ENCODE data around the gene MAP2K3.

MAP2K3 gene

GRCh38 chr17:21283482-21284318, 811 bp upstream of the MAP2K3 start:
- no peaks in the 10 kb centered on the region for H3K9me3 ChIP-seq (ENCODE audit: control insufficient read depth in 2 of 2, low read length in 2 of 2)
- peak overlapping the region in 1 of 2 donors; percentile 66 for H3K9ac ChIP-seq (ENCODE audit: low read depth in 1 of 2, low read length in 2 of 2)
- H3K4me1 ChIP-seq (ENCODE audit: control insufficient read depth in 2 of 2, insufficient read depth in 2 of 2, low read length in 2 of 2) = peaks cover 37 to 38% of the 10 kb centered on the region in 2 donors
- no peaks in the 10 kb centered on the region for H3K27me3 ChIP-seq (ENCODE audit: control insufficient read depth in 2 of 2, insufficient read depth in 2 of 2, low read length in 2 of 2)
- no peaks in the 10 kb centered on the region for H3K36me3 ChIP-seq (ENCODE audit: control insufficient read depth in 2 of 2, insufficient read depth in 2 of 2, low read length in 2 of 2)
- peak overlapping the region; percentile 17 to 52 for H3K27ac ChIP-seq (ENCODE audit: low read depth in 2 of 2, low read length in 2 of 2)
- peak overlapping the region; percentile 78 to 87 for H3K4me3 ChIP-seq (ENCODE audit: low read length in 2 of 2)

- H3K27ac ChIP-seq (ENCODE audit: low read depth in 2 of 2, low read length in 2 of 2) = peak overlapping the region; percentile 99 to 100
- peaks cover 37 to 45% of the 10 kb centered on the region in 2 donors for H3K4me1 ChIP-seq (ENCODE audit: control insufficient read depth in 2 of 2, insufficient read depth in 2 of 2, low read length in 2 of 2)
- H3K4me3 ChIP-seq (ENCODE audit: low read length in 2 of 2) = peak overlapping the region; percentile 87 to 95
- H3K9me3 ChIP-seq (ENCODE audit: control insufficient read depth in 2 of 2, low read length in 2 of 2) = no peaks in the 10 kb centered on the region
- H3K27me3 ChIP-seq (ENCODE audit: control insufficient read depth in 2 of 2, insufficient read depth in 2 of 2, low read length in 2 of 2) = no peaks in the 10 kb centered on the region
- peak overlapping the region; percentile 90 to 95 for H3K9ac ChIP-seq (ENCODE audit: low read depth in 1 of 2, low read length in 2 of 2)
- H3K36me3 ChIP-seq (ENCODE audit: control insufficient read depth in 2 of 2, insufficient read depth in 2 of 2, low read length in 2 of 2) = no peaks in the 10 kb centered on the region
Observed at GRCh38 chr17:21285164-21286065, 904 bp downstream of the MAP2K3 start.

DNA sequence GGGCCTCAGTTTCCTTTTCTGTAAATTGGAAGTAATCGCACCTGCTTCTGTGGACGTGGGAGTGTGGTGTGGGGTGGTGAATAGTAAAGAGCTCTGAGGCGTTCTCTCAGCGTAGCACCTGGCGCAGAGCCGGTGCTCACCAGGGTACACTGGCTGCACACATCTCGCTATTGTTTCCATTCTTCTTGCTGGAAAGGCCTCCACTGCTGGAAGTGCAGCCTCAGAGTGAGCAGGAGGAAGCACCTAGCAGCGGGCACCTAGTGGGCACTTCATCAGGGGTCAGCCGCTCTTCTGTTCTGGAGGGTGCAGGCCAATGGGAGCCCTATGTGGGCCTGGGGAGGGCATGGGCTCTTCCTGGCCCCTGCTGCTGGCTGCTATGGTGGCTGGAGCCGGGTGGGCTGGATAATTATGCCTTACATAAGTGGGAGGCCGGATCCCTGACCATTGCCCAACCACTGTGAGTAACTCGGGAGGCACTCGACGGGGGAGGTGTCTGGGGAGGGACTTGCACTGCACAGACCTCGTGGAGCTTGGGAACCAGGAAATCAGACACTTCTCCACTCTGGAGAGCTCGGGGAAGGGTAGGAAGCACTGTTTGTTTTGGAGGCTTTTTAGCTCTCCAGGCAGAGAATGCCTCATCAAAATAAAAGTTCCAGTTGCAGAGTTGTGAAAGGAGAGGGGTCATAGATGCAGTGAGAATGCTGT, 1.7 kb downstream of the MAP2K3 start:
- Histone ChIP-seq H3K4me1 (ENCODE audit: control insufficient read depth in 2 of 2, insufficient read depth in 2 of 2, low read length in 2 of 2) (peaks cover 37 to 45% of the 10 kb centered on the region in 2 donors), H3K27ac (ENCODE audit: low read depth in 2 of 2, low read length in 2 of 2) (peak overlapping the region; percentile 99 to 100), H3K36me3 (ENCODE audit: control insufficient read depth in 2 of 2, insufficient read depth in 2 of 2, low read length in 2 of 2) (no peaks in the 10 kb centered on the region), H3K4me3 (ENCODE audit: low read length in 2 of 2) (peak overlapping the region; percentile 87 to 95), H3K27me3 (ENCODE audit: control insufficient read depth in 2 of 2, insufficient read depth in 2 of 2, low read length in 2 of 2) (no peaks in the 10 kb centered on the region), H3K9me3 (ENCODE audit: control insufficient read depth in 2 of 2, low read length in 2 of 2) (no peaks in the 10 kb centered on the region), H3K9ac (ENCODE audit: low read depth in 1 of 2, low read length in 2 of 2) (peak overlapping the region; percentile 90 to 95)

DNA sequence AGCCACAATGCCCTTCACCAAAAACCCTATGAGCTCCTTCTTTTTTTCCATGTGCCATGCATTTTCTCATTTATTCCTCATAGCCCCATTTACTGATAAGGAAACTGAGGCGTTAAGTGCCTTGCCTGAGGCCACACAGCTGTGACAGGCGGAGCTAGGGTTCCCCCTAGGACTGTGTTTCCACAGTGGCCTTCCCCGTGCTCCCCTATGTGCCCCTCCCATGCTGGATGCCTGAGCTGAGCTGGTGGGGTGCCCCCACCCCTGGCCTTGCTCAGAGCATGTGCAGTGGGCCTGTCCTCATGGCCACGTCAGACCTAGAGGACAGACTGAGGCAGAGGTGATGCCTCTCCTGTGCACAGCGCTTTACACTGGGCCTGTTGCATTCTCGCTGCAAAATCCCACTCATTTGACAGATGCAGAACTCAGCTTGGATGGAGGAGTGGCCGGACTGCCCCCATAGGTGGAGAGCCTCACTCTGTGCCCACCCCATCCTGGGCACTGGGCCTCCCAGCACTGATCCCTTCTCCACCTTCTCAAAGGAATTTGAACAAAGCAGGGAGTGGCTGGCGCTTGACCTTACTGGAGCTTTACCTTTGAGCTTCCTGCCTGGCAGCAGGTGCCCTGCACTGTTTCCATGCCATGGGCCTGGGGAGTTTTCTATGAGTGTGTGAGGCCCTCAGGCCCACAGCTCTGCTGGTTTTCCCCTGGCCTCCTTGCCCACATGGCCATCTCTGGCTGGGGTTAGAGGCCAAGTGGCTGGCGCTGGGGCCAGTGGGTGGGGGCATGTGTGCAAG, 2.6 kb downstream of the MAP2K3 start:
- Histone ChIP-seq H3K9me3 (ENCODE audit: control insufficient read depth in 2 of 2, low read length in 2 of 2) (no peaks in the 10 kb centered on the region), H3K4me1 (ENCODE audit: control insufficient read depth in 2 of 2, insufficient read depth in 2 of 2, low read length in 2 of 2) (peaks cover 37 to 45% of the 10 kb centered on the region in 2 donors), H3K9ac (ENCODE audit: low read depth in 1 of 2, low read length in 2 of 2) (peak overlapping the region; percentile 90 to 95), H3K27ac (ENCODE audit: low read depth in 2 of 2, low read length in 2 of 2) (peak overlapping the region; percentile 99 to 100), H3K27me3 (ENCODE audit: control insufficient read depth in 2 of 2, insufficient read depth in 2 of 2, low read length in 2 of 2) (no peaks in the 10 kb centered on the region), H3K36me3 (ENCODE audit: control insufficient read depth in 2 of 2, insufficient read depth in 2 of 2, low read length in 2 of 2) (no peaks in the 10 kb centered on the region), H3K4me3 (ENCODE audit: low read length in 2 of 2) (peak overlapping the region; percentile 87 to 95)

- H3K27ac ChIP-seq (ENCODE audit: low read depth in 2 of 2, low read length in 2 of 2) = peak overlapping the region; percentile 99 to 100
- peak overlapping the region; percentile 87 to 95 for H3K4me3 ChIP-seq (ENCODE audit: low read length in 2 of 2)
- H3K27me3 ChIP-seq (ENCODE audit: control insufficient read depth in 2 of 2, insufficient read depth in 2 of 2, low read length in 2 of 2) = no peaks in the 10 kb centered on the region
- peaks cover 0 to 3% of the 10 kb centered on the region in 2 donors for H3K36me3 ChIP-seq (ENCODE audit: control insufficient read depth in 2 of 2, insufficient read depth in 2 of 2, low read length in 2 of 2)
- H3K4me1 ChIP-seq (ENCODE audit: control insufficient read depth in 2 of 2, insufficient read depth in 2 of 2, low read length in 2 of 2) = peaks cover 37 to 45% of the 10 kb centered on the region in 2 donors
- no peaks in the 10 kb centered on the region for H3K9me3 ChIP-seq (ENCODE audit: control insufficient read depth in 2 of 2, low read length in 2 of 2)
- peak overlapping the region; percentile 90 to 95 for H3K9ac ChIP-seq (ENCODE audit: low read depth in 1 of 2, low read length in 2 of 2)
Observed at GRCh38 chr17:21287703-21288449, 3.4 kb downstream of the MAP2K3 start.

DNA sequence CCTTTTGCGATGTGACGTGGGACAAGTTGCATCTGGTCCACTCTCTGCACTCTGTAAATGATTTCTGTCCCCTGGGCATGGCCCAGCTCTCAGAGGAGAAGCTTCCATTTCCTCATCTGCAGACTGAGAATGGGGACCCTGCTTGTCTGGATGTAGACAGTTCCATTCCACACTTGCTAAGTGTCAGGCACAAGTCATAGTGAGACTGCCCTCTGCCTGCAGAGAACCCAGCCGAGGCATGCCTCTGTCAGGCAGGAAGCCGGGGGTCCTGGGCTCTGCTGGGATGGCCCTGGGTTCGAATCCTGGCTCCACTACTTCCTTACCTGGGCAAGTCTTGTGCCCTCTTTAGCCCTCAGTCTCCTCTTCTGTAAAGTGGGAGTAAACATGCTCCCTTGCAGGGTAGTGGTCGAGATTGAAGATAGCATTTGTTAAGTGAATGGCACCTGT, 4.1 kb downstream of the MAP2K3 start:
- Histone ChIP-seq H3K27ac (ENCODE audit: low read depth in 2 of 2, low read length in 2 of 2) (peak overlapping the region; percentile 99 to 100), H3K27me3 (ENCODE audit: control insufficient read depth in 2 of 2, insufficient read depth in 2 of 2, low read length in 2 of 2) (no peaks in the 10 kb centered on the region), H3K9ac (ENCODE audit: low read depth in 1 of 2, low read length in 2 of 2) (peak overlapping the region; percentile 90 to 95), H3K4me3 (ENCODE audit: low read length in 2 of 2) (peak overlapping the region; percentile 70 to 87), H3K36me3 (ENCODE audit: control insufficient read depth in 2 of 2, insufficient read depth in 2 of 2, low read length in 2 of 2) (peaks cover 0 to 6% of the 10 kb centered on the region in 2 donors), H3K9me3 (ENCODE audit: control insufficient read depth in 2 of 2, low read length in 2 of 2) (no peaks in the 10 kb centered on the region), H3K4me1 (ENCODE audit: control insufficient read depth in 2 of 2, insufficient read depth in 2 of 2, low read length in 2 of 2) (peaks cover 34 to 42% of the 10 kb centered on the region in 2 donors)

- no peaks in the 10 kb centered on the region for H3K9me3 ChIP-seq (ENCODE audit: control insufficient read depth in 2 of 2, low read length in 2 of 2)
- peak overlapping the region in 1 of 2 donors; percentile 5 for H3K27ac ChIP-seq (ENCODE audit: low read depth in 2 of 2, low read length in 2 of 2)
- H3K4me3 ChIP-seq (ENCODE audit: low read length in 2 of 2) = no peak overlapping the region
- peak overlapping the region; percentile 32 to 90 for H3K9ac ChIP-seq (ENCODE audit: low read depth in 1 of 2, low read length in 2 of 2)
- no peaks in the 10 kb centered on the region for H3K27me3 ChIP-seq (ENCODE audit: control insufficient read depth in 2 of 2, insufficient read depth in 2 of 2, low read length in 2 of 2)
- peaks cover 0 to 6% of the 10 kb centered on the region in 2 donors for H3K36me3 ChIP-seq (ENCODE audit: control insufficient read depth in 2 of 2, insufficient read depth in 2 of 2, low read length in 2 of 2)
- H3K4me1 ChIP-seq (ENCODE audit: control insufficient read depth in 2 of 2, insufficient read depth in 2 of 2, low read length in 2 of 2) = peaks cover 29 to 40% of the 10 kb centered on the region in 2 donors
Observed at GRCh38 chr17:21289175-21289901, 4.8 kb downstream of the MAP2K3 start.

- no peak overlapping the region for H3K9ac ChIP-seq (ENCODE audit: low read depth in 1 of 2, low read length in 2 of 2)
- peaks cover 0 to 2% of the 10 kb centered on the region in 2 donors for H3K9me3 ChIP-seq (ENCODE audit: control insufficient read depth in 2 of 2, low read length in 2 of 2)
- peaks cover 0 to 6% of the 10 kb centered on the region in 2 donors for H3K36me3 ChIP-seq (ENCODE audit: control insufficient read depth in 2 of 2, insufficient read depth in 2 of 2, low read length in 2 of 2)
- H3K27ac ChIP-seq (ENCODE audit: low read depth in 2 of 2, low read length in 2 of 2) = no peak overlapping the region
- peaks cover 36 to 43% of the 10 kb centered on the region in 2 donors for H3K4me1 ChIP-seq (ENCODE audit: control insufficient read depth in 2 of 2, insufficient read depth in 2 of 2, low read length in 2 of 2)
- H3K27me3 ChIP-seq (ENCODE audit: control insufficient read depth in 2 of 2, insufficient read depth in 2 of 2, low read length in 2 of 2) = no peaks in the 10 kb centered on the region
- H3K4me3 ChIP-seq (ENCODE audit: low read length in 2 of 2) = no peak overlapping the region
Observed at GRCh38 chr17:21289902-21290571, 5.5 kb downstream of the MAP2K3 start.
